ENCODE measurements around the gene ZNF831.

DNA sequence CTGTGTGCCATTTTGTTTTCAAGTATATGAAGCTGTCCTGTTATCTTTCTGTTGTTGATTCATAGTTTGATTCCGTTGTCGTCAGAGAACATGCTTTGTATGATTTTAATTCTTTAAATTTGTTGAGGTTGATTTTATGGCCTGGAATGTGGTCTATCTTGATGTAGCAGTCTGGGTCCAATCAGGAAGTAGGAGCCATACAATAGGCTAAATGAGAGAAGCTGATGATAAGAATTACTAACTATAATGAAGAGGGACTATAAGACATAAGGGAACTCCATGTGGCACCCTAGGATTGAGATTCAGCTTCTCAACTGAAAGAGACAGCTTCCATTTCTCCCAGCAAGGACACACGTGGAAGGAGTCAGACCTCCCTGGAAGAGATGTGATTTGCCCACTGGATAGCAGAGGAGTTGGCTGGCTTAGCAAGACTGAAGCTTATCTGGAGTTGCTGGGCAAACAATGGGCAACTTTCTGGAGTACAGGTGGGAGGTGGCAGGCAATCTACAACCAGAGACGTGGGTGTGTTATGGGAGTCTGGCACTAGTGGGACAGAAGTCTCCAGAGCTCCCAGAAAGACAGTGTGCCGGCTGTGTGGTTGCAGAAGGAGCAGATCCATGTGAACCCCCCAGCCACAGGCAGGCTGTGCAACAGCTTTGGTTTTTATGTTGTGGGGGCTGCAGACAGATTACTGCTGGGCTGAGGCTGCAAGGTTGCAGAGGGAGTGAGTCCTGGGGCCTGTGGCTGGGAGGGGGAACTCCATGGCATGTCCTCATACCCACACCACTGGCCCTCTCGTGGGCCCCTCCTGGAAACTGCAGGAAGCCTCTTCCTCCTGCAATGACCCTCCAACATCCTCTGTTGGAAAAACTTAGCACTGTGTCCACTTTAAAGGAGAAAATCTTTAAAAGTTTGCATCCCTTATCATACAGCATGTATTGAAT lies 7.1 kb downstream of the ZNF831 start:
- no peak for TF ChIP-seq POLR2A (IDR thresholded peaks at IDR 0.05)
- TF ChIP-seq, protein P1, sequence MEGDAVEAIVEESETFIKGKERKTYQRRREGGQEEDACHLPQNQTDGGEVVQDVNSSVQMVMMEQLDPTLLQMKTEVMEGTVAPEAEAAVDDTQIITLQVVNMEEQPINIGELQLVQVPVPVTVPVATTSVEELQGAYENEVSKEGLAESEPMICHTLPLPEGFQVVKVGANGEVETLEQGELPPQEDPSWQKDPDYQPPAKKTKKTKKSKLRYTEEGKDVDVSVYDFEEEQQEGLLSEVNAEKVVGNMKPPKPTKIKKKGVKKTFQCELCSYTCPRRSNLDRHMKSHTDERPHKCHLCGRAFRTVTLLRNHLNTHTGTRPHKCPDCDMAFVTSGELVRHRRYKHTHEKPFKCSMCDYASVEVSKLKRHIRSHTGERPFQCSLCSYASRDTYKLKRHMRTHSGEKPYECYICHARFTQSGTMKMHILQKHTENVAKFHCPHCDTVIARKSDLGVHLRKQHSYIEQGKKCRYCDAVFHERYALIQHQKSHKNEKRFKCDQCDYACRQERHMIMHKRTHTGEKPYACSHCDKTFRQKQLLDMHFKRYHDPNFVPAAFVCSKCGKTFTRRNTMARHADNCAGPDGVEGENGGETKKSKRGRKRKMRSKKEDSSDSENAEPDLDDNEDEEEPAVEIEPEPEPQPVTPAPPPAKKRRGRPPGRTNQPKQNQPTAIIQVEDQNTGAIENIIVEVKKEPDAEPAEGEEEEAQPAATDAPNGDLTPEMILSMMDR (IDR thresholded peaks at IDR 0.05): no peak

Data from lower leg skin (tissue), 3 donors.